HCT116 (cell line): Measurements from ENCODE around the gene IL1RAP. TPM values are rescaled to one million over a fixed set of nuclear protein-coding genes. Genes with fewer than 3 reads are reported as not detected.

Experiments used
- ATAC-seq: fragments of 200-7000 bp; cut with Tn5 transposase; 2 replicates; pipeline ENCODE4 v1.9.1; 2020; ENCODE audit warnings: mild to moderate bottlenecking, moderate library complexity
- BruUV-seq: library from RNA; stranded (reverse); fragments of 400-500 nt; replicated peaks from 2 replicates; lab custom pipeline; 2021; lab: Mats Ljungman, UMichigan
- CTCF ChIA-PET: fragments of 300-600 bp; sonication (Branson Sonifier 250); formaldehyde crosslinking; loops from one replicate; lab custom pipeline; 2021; ENCODE audit warnings: antibody characterized with exemption; lab: Charles Lee
- POLR2A ChIA-PET: fragments of 300-600, 350-600 bp; sonication (Branson Sonifier 250); formaldehyde crosslinking; loops from one replicate; lab custom pipeline; 2021; ENCODE audit warnings: antibody characterized with exemption; lab: Charles Lee
- RAD21 ChIA-PET, 2 experiments: fragments of 300-600 bp; sonication (Branson Sonifier 250); formaldehyde crosslinking; loops; one replicate each; lab custom pipeline; 2023; ENCODE audit warnings: low total read pairs in 2 of 2; ENCODE audit not compliant: uncharacterized antibody in 2 of 2, unreplicated experiment in 2 of 2, low non-redundant PET in 1 of 2; lab: Charles Lee
- DNase-seq: peaks from one replicate; pipeline ENCODE4 v3.0.0-alpha.2; 2010; ENCODE audit warnings: low read depth, low spot score
- H2AFZ ChIP-seq: fragments of 200-600 bp; shearing (Covaris generic), sonication (generic); 2 replicates; pipeline ENCODE4 v1.6.1; 2017; ENCODE audit warnings: low read depth, mixed run types, mixed read lengths, antibody characterized with exemption, low read length; ENCODE audit not compliant: poor library complexity, severe bottlenecking
- H3K27ac ChIP-seq: 2 replicates; pipeline ENCODE4 v1.5.1; 2012; ENCODE audit warnings: low read depth, low read length
- H3K27me3 ChIP-seq: fragments of 200-600 bp; sonication (generic); 2 replicates; pipeline ENCODE4 v1.6.1; 2016; ENCODE audit warnings: mixed run types, low read length, mixed read lengths; ENCODE audit not compliant: insufficient read depth
- H3K36me3 ChIP-seq, 2 experiments: fragments of 200-500 bp in 1 of 2; fragments of 200-600 bp in 1 of 2; sonication (Bioruptor generic) in 1 of 2; sonication (generic) in 1 of 2; 2 replicates each; pipeline versions ENCODE4 v1.5.1 to v1.6.1; 2014 to 2016; ENCODE audit warnings: low read length in 2 of 2, inconsistent platforms in 1 of 2, mixed read lengths in 1 of 2, mixed run types in 1 of 2; ENCODE audit not compliant: insufficient read depth in 2 of 2, control insufficient read depth in 1 of 2
- H3K4me1 ChIP-seq, 2 experiments: fragments of 200-600 bp in 1 of 2; sonication (generic) in 1 of 2; 2 replicates each; pipeline versions ENCODE4 v1.5.1 to v1.6.1; 2012 to 2017; ENCODE audit warnings: low read length in 2 of 2, inconsistent platforms in 1 of 2, mild to moderate bottlenecking in 1 of 2, mixed read lengths in 1 of 2, mixed run types in 1 of 2, moderate library complexity in 1 of 2; ENCODE audit not compliant: insufficient read depth in 2 of 2, control insufficient read depth in 1 of 2
- H3K4me2 ChIP-seq: fragments of 200-600 bp; sonication (generic); 2 replicates; pipeline ENCODE4 v1.6.1; 2017; ENCODE audit warnings: mixed run types, low read length, mixed read lengths
- H3K4me3 ChIP-seq, 2 experiments: fragments of 200-600 bp in 1 of 2; sonication (generic) in 1 of 2; replicated peaks in 1 of 2; 2 replicates each; pipeline ENCODE4 v1.5.1; 2011 to 2016; ENCODE audit warnings: low read length in 2 of 2, control low read depth in 1 of 2, low read depth in 1 of 2, mild to moderate bottlenecking in 1 of 2, mixed read lengths in 1 of 2, mixed run types in 1 of 2
- H3K79me2 ChIP-seq: fragments of 200-600 bp; sonication (generic); 2 replicates; pipeline ENCODE4 v1.6.1; 2017; ENCODE audit warnings: mild to moderate bottlenecking, mixed run types, low read length, moderate library complexity, mixed read lengths; ENCODE audit not compliant: insufficient read depth
- H3K9ac ChIP-seq: fragments of 200-600 bp; sonication (generic); 2 replicates; pipeline ENCODE4 v1.6.1; 2016; ENCODE audit warnings: low read length, mixed read lengths
- H3K9me2 ChIP-seq: fragments of 200-600 bp; sonication (generic), shearing (Covaris generic); 2 replicates; pipeline ENCODE4 v1.6.1; 2017; ENCODE audit warnings: mixed run types, mild to moderate bottlenecking, moderate library complexity; ENCODE audit not compliant: insufficient read depth
- H3K9me3 ChIP-seq, 2 experiments: fragments of 200-500 bp in 1 of 2; fragments of 200-600 bp in 1 of 2; sonication (Bioruptor generic) in 1 of 2; sonication (generic) in 1 of 2; 2 replicates each; pipeline ENCODE4 v1.6.1; 2014 to 2017; ENCODE audit warnings: low read length in 2 of 2, mixed read lengths in 2 of 2, inconsistent platforms in 1 of 2, low read depth in 1 of 2, mild to moderate bottlenecking in 1 of 2, mixed run types in 1 of 2, moderate library complexity in 1 of 2; ENCODE audit not compliant: control insufficient read depth in 1 of 2, insufficient read depth in 1 of 2
- H4K20me1 ChIP-seq: fragments of 200-600 bp; sonication (generic), shearing (Covaris generic); 2 replicates; pipeline ENCODE4 v1.6.1; 2017; ENCODE audit warnings: mixed run types, mild to moderate bottlenecking, moderate library complexity; ENCODE audit not compliant: insufficient read depth
- ATF3 ChIP-seq: IDR thresholded peaks from 2 replicates; pipeline ENCODE4 v1.6.1; 2012
- CBX3 ChIP-seq: IDR thresholded peaks from 2 replicates; pipeline ENCODE4 v1.6.1; 2012; ENCODE audit warnings: low read depth
- CTCF ChIP-seq, 3 experiments: fragments of 200-600 bp in 1 of 3; sonication (generic) in 1 of 3; IDR thresholded peaks in 2 of 3; conservative IDR thresholded peaks in 1 of 3; 2 replicates each; pipeline ENCODE4 v1.5.1; 2012 to 2017; ENCODE audit warnings: low read depth in 2 of 3, low read length in 2 of 3, antibody characterized with exemption in 1 of 3, borderline replicate concordance in 1 of 3, control low read depth in 1 of 3, mild to moderate bottlenecking in 1 of 3, mixed read lengths in 1 of 3, mixed run types in 1 of 3, moderate library complexity in 1 of 3; ENCODE audit not compliant: insufficient read depth in 1 of 3
- ELF1 ChIP-seq: IDR thresholded peaks from 2 replicates; pipeline ENCODE4 v1.6.1; 2012; ENCODE audit warnings: low read depth, borderline replicate concordance
- JUND ChIP-seq: IDR thresholded peaks from 2 replicates; pipeline ENCODE4 v1.6.1; 2012
- POLR2A ChIP-seq: IDR thresholded peaks from 2 replicates; pipeline ENCODE4 v1.7.0; 2011; ENCODE audit warnings: borderline replicate concordance; ENCODE audit not compliant: insufficient read depth, insufficient read length; ENCODE audit errors: extremely low read depth
- SIN3A ChIP-seq: IDR thresholded peaks from 2 replicates; pipeline ENCODE4 v1.6.1; 2012; ENCODE audit warnings: low read depth
- ZBTB33 ChIP-seq: IDR thresholded peaks from 2 replicates; pipeline ENCODE4 v1.6.1; 2011; ENCODE audit warnings: mild to moderate bottlenecking, low read length, moderate library complexity; ENCODE audit not compliant: insufficient replicate concordance; ENCODE audit errors: extremely low read depth
- intact Hi-C: fragments of 100-400 bp; cut with micrococcal nuclease; formaldehyde crosslinking; loops from 2 replicates; pipeline ENCODE4 v1.10.0; 2022
- total RNA-seq: library from RNA; stranded (reverse); gene quantifications from one replicate; pipeline ENCODE4 v1.2.1, GENCODE V29; 2021; ENCODE audit not compliant: unreplicated experiment

Gene IL1RAP
- total RNA-seq, 1 experiment from 2014 or later: 5.8 TPM

- no peak overlapping the region for H2AFZ ChIP-seq
- no peaks in the 10 kb centered on the region for H3K9me3 ChIP-seq
- no peak overlapping the region for H3K4me2 ChIP-seq
- no peak overlapping the region for H3K9ac ChIP-seq
- ATAC-seq (no peak), DNase-seq (no peak)
- intact Hi-C loops: loop anchor here (10.0 kb wide), 1 partner anchor 470 kb away; no protein-coding TSS in a partner anchor
- no peaks in the 10 kb centered on the region for H3K27me3 ChIP-seq
- CTCF ChIA-PET: interaction anchor here (1.1 kb wide), 1 partner anchor 252 kb away, joined by 3 read pairs; no protein-coding TSS in a partner anchor
- H4K20me1 ChIP-seq: no peaks in the 10 kb centered on the region
- no peak overlapping the region for H3K27ac ChIP-seq
- H3K79me2 ChIP-seq: no peaks in the 10 kb centered on the region
- no peaks in the 10 kb centered on the region for H3K4me1 ChIP-seq
- no peaks in the 10 kb centered on the region for H3K36me3 ChIP-seq
- H3K9me2 ChIP-seq: no peaks in the 10 kb centered on the region
- no TSS peak for BruUV-seq
- H3K4me3 ChIP-seq: no peak overlapping the region
- RAD21 ChIA-PET: no interaction called here
- POLR2A ChIA-PET: no interaction called here
- TF ChIP-seq SIN3A (no peak), CBX3 (no peak), POLR2A (no peak), JUND (no peak), ATF3 (no peak), ELF1 (no peak), CTCF (IDR thresholded peaks at IDR 0.05 in 2 of 3, conservative IDR thresholded peaks at IDR 0.05 in 1 of 3; ENCODE audit: borderline replicate concordance in 1 of 3, insufficient read depth in 1 of 3, low read depth in 2 of 3, low read length in 2 of 3) (no peak), ZBTB33 (no peak)
Measured at GRCh38 chr3:190695225-190695624, 181.3 kb downstream of the IL1RAP start.
